Natural killer cell (primary cell): Measurements from ENCODE around the gene LIPA. TPM values are rescaled to one million over a fixed set of nuclear protein-coding genes. Genes with fewer than 3 reads are reported as not detected.

Experiments used
- ATAC-seq, 3 donors: fragments of 150-1000 bp in 2 of 3; fragments of 200-7000 bp in 1 of 3; cut with Tn5 transposase; 1 replicate in 1 of 3; 2 replicates in 2 of 3; pipeline ENCODE4 v1.10.0; 2021; ENCODE audit warnings: mild to moderate bottlenecking in 2 of 3, moderate library complexity in 2 of 3
- DNase-seq, 2 donors: peaks; one replicate each; pipeline versions ENCODE4 v3.0.0 to v3.0.0-alpha.2; 2013 to 2021; ENCODE audit warnings: mixed read lengths in 1 of 2
- H3K27ac ChIP-seq: one replicate; pipeline ENCODE4 v1.5.1; 2013; ENCODE audit warnings: mild to moderate bottlenecking, low read length
- H3K27me3 ChIP-seq: one replicate; pipeline ENCODE4 v1.6.1; 2013; ENCODE audit warnings: low read length; ENCODE audit not compliant: control insufficient read depth, insufficient read depth
- H3K36me3 ChIP-seq: one replicate; pipeline ENCODE4 v1.6.1; 2013; ENCODE audit warnings: low read length; ENCODE audit not compliant: control insufficient read depth, insufficient read depth
- H3K4me1 ChIP-seq: one replicate; pipeline ENCODE4 v1.6.1; 2013; ENCODE audit warnings: low read length; ENCODE audit not compliant: control insufficient read depth, insufficient read depth
- H3K4me3 ChIP-seq: one replicate; pipeline ENCODE4 v1.5.1; 2013; ENCODE audit warnings: low read length
- H3K9me3 ChIP-seq: one replicate; pipeline ENCODE4 v1.6.1; 2013; ENCODE audit warnings: low read length; ENCODE audit not compliant: control insufficient read depth, insufficient read depth
- H3K27ac Mint-ChIP-seq, 2 donors: one replicate each; pipeline ENCODE4 v1.8.0; 2022; ENCODE audit warnings: mild to moderate bottlenecking in 2 of 2, mixed read lengths in 2 of 2, moderate library complexity in 1 of 2
- H3K27me3 Mint-ChIP-seq, 2 donors: one replicate each; pipeline ENCODE4 v1.8.0; 2022; ENCODE audit warnings: low read depth in 2 of 2, mixed read lengths in 2 of 2
- H3K36me3 Mint-ChIP-seq: one replicate; pipeline ENCODE4 v1.8.0; 2022; ENCODE audit warnings: mixed read lengths
- H3K4me1 Mint-ChIP-seq, 2 donors: one replicate each; pipeline ENCODE4 v1.8.0; 2022; ENCODE audit warnings: mixed read lengths in 2 of 2
- H3K4me3 Mint-ChIP-seq: one replicate; pipeline ENCODE4 v1.8.0; 2022; ENCODE audit warnings: mild to moderate bottlenecking, moderate library complexity, mixed read lengths
- H3K9me3 Mint-ChIP-seq, 2 donors: one replicate each; pipeline ENCODE4 v1.8.0; 2022; ENCODE audit warnings: mixed read lengths in 2 of 2
- CTCF ChIP-seq: fragments of 200-600 bp; IDR thresholded peaks from one replicate; pipeline ENCODE4 v1.8.0; 2022; ENCODE audit warnings: antibody characterized with exemption
- WGBS: methylation state at CpG from one replicate; pipeline ENCODE4 v1.1.7; 2013; ENCODE audit warnings: missing lambda C conversion rate; ENCODE audit not compliant: insufficient coverage; 5-methylcytosine and 5-hydroxymethylcytosine counted together
- intact Hi-C: fragments of 100-400 bp; cut with micrococcal nuclease; formaldehyde crosslinking; loops from one replicate; pipeline ENCODE4 v1.14.2; 2022
- total RNA-seq, 4 donors: library from RNA; stranded (reverse); fragments of 120-200 nt in 1 of 4; gene quantifications; one replicate each; pipeline versions ENCODE4 v1.2.3 to v1.2.4, GENCODE V29; 2013 to 2022

The LIPA gene
- total RNA-seq, 3 donors from 2014 or later (not counting 1 experiment from before 2014, with no cell fraction given), result 41.0 to 43.3 (median 41.1) TPM

- intact Hi-C loops, result no loop called here
- no peaks in the 10 kb centered on the region for H3K27me3 Mint-ChIP-seq
- no peak overlapping the region for H3K27ac Mint-ChIP-seq
Measured at GRCh38 chr10:89219513-89220218, 31.9 kb downstream of the LIPA start.

GRCh38 chr10:89217057-89217990, 34.3 kb downstream of the LIPA start:
- H3K27ac ChIP-seq, result peak overlapping the region; percentile 26
- H3K4me1 ChIP-seq, result no peaks in the 10 kb centered on the region
- no peaks in the 10 kb centered on the region for H3K9me3 ChIP-seq
- Mint-ChIP-seq H3K27me3 (no peaks in the 10 kb centered on the region), H3K4me3 (no peak overlapping the region), H3K4me1 (peaks cover 10 to 14% of the 10 kb centered on the region in 2 donors), H3K36me3 (no peaks in the 10 kb centered on the region), H3K27ac (peak overlapping the region in 1 of 2 donors; percentile 70), H3K9me3 (no peaks in the 10 kb centered on the region)
- DNase-seq (peak; percentile 45 to 81), ATAC-seq (peak; percentile 51 to 67 (median 63))
- intact Hi-C loops, result loop anchor here (1.0 kb wide), 3 partner anchors 187 to 347 kb away; no protein-coding TSS in a partner anchor
- WGBS, result 53% methylated on average over 3 of the region's 6 CpGs
- H3K36me3 ChIP-seq, result peaks cover 19% of the 10 kb centered on the region
- H3K4me3 ChIP-seq, result no peak overlapping the region
- peak; percentile 74 for TF ChIP-seq CTCF
- H3K27me3 ChIP-seq, result no peaks in the 10 kb centered on the region

More at GRCh38 chr10:89219513-89220218, 31.9 kb downstream of the LIPA start:
- H3K27ac ChIP-seq, result no peak overlapping the region
- Mint-ChIP-seq H3K9me3 (no peaks in the 10 kb centered on the region), H3K36me3 (no peaks in the 10 kb centered on the region), H3K4me1 (peaks cover 9 to 10% of the 10 kb centered on the region in 2 donors), H3K4me3 (no peak overlapping the region)
- no peaks in the 10 kb centered on the region for H3K4me1 ChIP-seq
- no peak for TF ChIP-seq CTCF
- WGBS, result 98% methylated on average over 4 of the region's 4 CpGs
- H3K36me3 ChIP-seq, result peaks cover 20% of the 10 kb centered on the region
- DNase-seq (no peak), ATAC-seq (no peak)
- no peak overlapping the region for H3K4me3 ChIP-seq
- no peaks in the 10 kb centered on the region for H3K27me3 ChIP-seq
- no peaks in the 10 kb centered on the region for H3K9me3 ChIP-seq

- DNase-seq (no peak), ATAC-seq (no peak)
- no peak overlapping the region for H3K27ac Mint-ChIP-seq
- 71% methylated on average over 1 of the region's 2 CpGs for WGBS
- intact Hi-C loops, result no loop called here
- Histone ChIP-seq H3K27me3 (no peaks in the 10 kb centered on the region), H3K27ac (no peak overlapping the region), H3K36me3 (peaks cover 16% of the 10 kb centered on the region), H3K4me3 (no peak overlapping the region), H3K4me1 (no peaks in the 10 kb centered on the region), H3K9me3 (no peaks in the 10 kb centered on the region)
- no peaks in the 10 kb centered on the region for H3K36me3 Mint-ChIP-seq
- H3K4me3 Mint-ChIP-seq, result no peak overlapping the region
- H3K9me3 Mint-ChIP-seq, result no peaks in the 10 kb centered on the region
- no peak for TF ChIP-seq CTCF
- H3K27me3 Mint-ChIP-seq, result peaks cover under 1 to 5% of the 10 kb centered on the region in 2 donors
- peaks cover 10 to 14% of the 10 kb centered on the region in 2 donors for H3K4me1 Mint-ChIP-seq
Measured at GRCh38 chr10:89216056-89216455, 35.5 kb downstream of the LIPA start.
